Activated CD4-positive, alpha-beta T cell treated with anti-CD3 and anti-CD28 coated beads for 36 hours (primary cell): ENCODE measurements around the gene ACCS. TPM values are rescaled to one million over a fixed set of nuclear protein-coding genes. Genes with fewer than 3 reads are reported as not detected.
A peak's percentile ranks its signal among the peaks of the same experiment; 100 is the strongest.

Experiments used
- ATAC-seq: fragments of 200-7000 bp; cut with Tn5 transposase; one replicate; pipeline ENCODE4 v1.10.0; 2021; ENCODE audit warnings: mild to moderate bottlenecking, moderate library complexity
- CTCF ChIA-PET: fragments of 350-600 bp; sonication (Branson Sonifier 250); formaldehyde crosslinking; loops from one replicate; lab custom pipeline; 2021; ENCODE audit warnings: antibody characterized with exemption; lab: Charles Lee
- POLR2A ChIA-PET: fragments of 350-600 bp; sonication (Branson Sonifier 250); formaldehyde crosslinking; loops from one replicate; lab custom pipeline; 2021; ENCODE audit warnings: antibody characterized with exemption, inconsistent platforms; lab: Charles Lee
- DNase-seq: peaks from one replicate; pipeline ENCODE4 v3.0.0-alpha.2; 2020
- H3K27ac Mint-ChIP-seq: one replicate; pipeline ENCODE4 v1.8.0; 2021; ENCODE audit warnings: mixed read lengths
- H3K27me3 Mint-ChIP-seq: one replicate; pipeline ENCODE4 v1.8.0; 2021; ENCODE audit warnings: mixed read lengths
- H3K36me3 Mint-ChIP-seq: one replicate; pipeline ENCODE4 v1.8.0; 2021; ENCODE audit warnings: low read depth, mixed read lengths
- H3K4me1 Mint-ChIP-seq: one replicate; pipeline ENCODE4 v1.8.0; 2021; ENCODE audit warnings: mixed read lengths
- H3K4me3 Mint-ChIP-seq: one replicate; pipeline ENCODE4 v1.8.0; 2021; ENCODE audit warnings: mild to moderate bottlenecking, moderate library complexity, mixed read lengths
- H3K9me3 Mint-ChIP-seq: one replicate; pipeline ENCODE4 v1.8.0; 2021; ENCODE audit warnings: low read depth, mixed read lengths
- intact Hi-C, 2 experiments: fragments of 100-400 bp; cut with DNase I in 1 of 2; cut with micrococcal nuclease in 1 of 2; formaldehyde crosslinking; loops; one replicate each; pipeline versions ENCODE4 v1.14.2 to v1.15.1; 2022 to 2024; cut with DNase I, micrococcal nuclease
- total RNA-seq, 2 experiments: library from RNA; stranded (reverse); gene quantifications; one replicate each; pipeline ENCODE4 v1.2.3, GENCODE V29; 2021

ACCS gene
- total RNA-seq, 2 experiments from 2014 or later = 6.6 to 7.2 TPM

- CTCF ChIA-PET = no interaction called here
- ATAC-seq = no peak
Observed at GRCh38 chr11:44046182-44046581, 19.9 kb upstream of the ACCS start.

GRCh38 chr11:44047298-44047697 is 18.8 kb upstream of the ACCS start:
- CTCF ChIA-PET = no interaction called here
- DNase-seq = no peak
- Mint-ChIP-seq H3K4me1 (no peaks in the 10 kb centered on the region), H3K27me3 (peaks cover 3% of the 10 kb centered on the region), H3K9me3 (no peaks in the 10 kb centered on the region), H3K4me3 (no peak overlapping the region), H3K36me3 (no peaks in the 10 kb centered on the region), H3K27ac (no peak overlapping the region)
- intact Hi-C loops = no loop called here
- POLR2A ChIA-PET = no interaction called here
- no peak for ATAC-seq

More at GRCh38 chr11:44046182-44046581, 19.9 kb upstream of the ACCS start:
- Mint-ChIP-seq H3K4me1 (no peaks in the 10 kb centered on the region), H3K36me3 (no peaks in the 10 kb centered on the region), H3K4me3 (no peak overlapping the region), H3K27ac (no peak overlapping the region), H3K27me3 (peaks cover 3% of the 10 kb centered on the region), H3K9me3 (peaks cover 3% of the 10 kb centered on the region)
- POLR2A ChIA-PET = no interaction called here
- no peak for DNase-seq
- intact Hi-C loops = no loop called here

GRCh38 chr11:44047931-44048431 is 18.1 kb upstream of the ACCS start, which contains the start of gene ACCSL:
ACCSL (plus strand) TSS chr11:44047981; CDS start chr11:44048037, 56 bp downstream.
- H3K27me3 Mint-ChIP-seq = peaks cover 3% of the 10 kb centered on the region
- H3K9me3 Mint-ChIP-seq = no peaks in the 10 kb centered on the region
- H3K27ac Mint-ChIP-seq = no peak within 1 kb of the TSS
- intact Hi-C loops = no loop called here
- no peak within 1 kb of the TSS for H3K4me3 Mint-ChIP-seq
- POLR2A ChIA-PET = no interaction called here
- no peaks in the 10 kb centered on the region for H3K36me3 Mint-ChIP-seq
- no peaks in the 10 kb centered on the region for H3K4me1 Mint-ChIP-seq
- ATAC-seq (no peak), DNase-seq (no peak)
- CTCF ChIA-PET = no interaction called here

GRCh38 chr11:44049832-44050231 is 16.2 kb upstream of the ACCS start:
- intact Hi-C loops = no loop called here
- Mint-ChIP-seq H3K9me3 (no peaks in the 10 kb centered on the region), H3K4me1 (no peaks in the 10 kb centered on the region), H3K27ac (no peak overlapping the region), H3K36me3 (no peaks in the 10 kb centered on the region), H3K27me3 (peaks cover 3% of the 10 kb centered on the region), H3K4me3 (no peak overlapping the region)
- ATAC-seq (no peak), DNase-seq (no peak)
- ChIA-PET POLR2A (no interaction called here), CTCF (no interaction called here)

- ChIA-PET POLR2A (no interaction called here), CTCF (no interaction called here)
- DNase-seq (no peak), ATAC-seq (no peak)
- peaks cover 3% of the 10 kb centered on the region for H3K27me3 Mint-ChIP-seq
- H3K27ac Mint-ChIP-seq = no peak overlapping the region
- intact Hi-C loops = no loop called here
- no peaks in the 10 kb centered on the region for H3K36me3 Mint-ChIP-seq
- H3K4me1 Mint-ChIP-seq = no peaks in the 10 kb centered on the region
- no peak overlapping the region for H3K4me3 Mint-ChIP-seq
- no peaks in the 10 kb centered on the region for H3K9me3 Mint-ChIP-seq
Observed at GRCh38 chr11:44051171-44051570, 14.9 kb upstream of the ACCS start.

GRCh38 chr11:44057340-44057739 is 8.7 kb upstream of the ACCS start:
- no peak for ATAC-seq
- H3K36me3 Mint-ChIP-seq = no peaks in the 10 kb centered on the region
- H3K4me1 Mint-ChIP-seq = no peaks in the 10 kb centered on the region
- POLR2A ChIA-PET = no interaction called here
- no peak for DNase-seq
- intact Hi-C loops = no loop called here
- no peaks in the 10 kb centered on the region for H3K9me3 Mint-ChIP-seq
- H3K27ac Mint-ChIP-seq = no peak overlapping the region
- H3K27me3 Mint-ChIP-seq = no peaks in the 10 kb centered on the region
- H3K4me3 Mint-ChIP-seq = no peak overlapping the region
- CTCF ChIA-PET = interaction anchor here (1.0 to 1.2 kb wide), 3 partner anchors 14 to 168 kb away, joined by 3 to 4 read pairs (median 3); no protein-coding TSS in a partner anchor

- Mint-ChIP-seq H3K36me3 (no peaks in the 10 kb centered on the region), H3K27me3 (no peaks in the 10 kb centered on the region), H3K27ac (no peak overlapping the region), H3K9me3 (no peaks in the 10 kb centered on the region), H3K4me1 (no peaks in the 10 kb centered on the region), H3K4me3 (no peak overlapping the region)
- ATAC-seq = no peak
- intact Hi-C loops = no loop called here
- ChIA-PET CTCF (no interaction called here), POLR2A (interaction anchor here (0.6 kb wide), 1 partner anchor 170 kb away, joined by 4 read pairs; no protein-coding TSS in a partner anchor)
- no peak for DNase-seq
Observed at GRCh38 chr11:44058275-44058674, 7.8 kb upstream of the ACCS start.

GRCh38 chr11:44065161-44065661 is 859 bp upstream of the ACCS start:
- H3K36me3 Mint-ChIP-seq = peaks cover 2% of the 10 kb centered on the region
- H3K4me3 Mint-ChIP-seq = peak overlapping the region; percentile 79
- no peaks in the 10 kb centered on the region for H3K9me3 Mint-ChIP-seq
- peak overlapping the region; percentile 90 for H3K27ac Mint-ChIP-seq
- ATAC-seq = no peak
- ChIA-PET CTCF (interaction anchor here (0.7 kb wide), 2 partner anchors 55 to 68 kb away, joined by 3 to 4 read pairs; no protein-coding TSS in a partner anchor), POLR2A (no interaction called here)
- H3K4me1 Mint-ChIP-seq = peaks cover 22% of the 10 kb centered on the region
- H3K27me3 Mint-ChIP-seq = no peaks in the 10 kb centered on the region
- no peak for DNase-seq
- intact Hi-C loops = loop anchor here (5.0 kb wide), 2 partner anchors 183 to 423 kb away; partner anchors contain the start of gene ALKBH3 (in 1 of the 2)

- no peaks in the 10 kb centered on the region for H3K9me3 Mint-ChIP-seq
Observed at GRCh38 chr11:44066732-44067141, 667 bp downstream of the ACCS start.

GRCh38 chr11:44067266-44067665 is 1.2 kb downstream of the ACCS start:
- CTCF ChIA-PET = interaction anchor here (0.7 to 9.6 kb wide), 6 partner anchors 12 to 200 kb away, joined by 3 to 74 read pairs (median 4); partner anchors contain the start of gene EXT2

More at GRCh38 chr11:44066732-44067141, 667 bp downstream of the ACCS start:
- ChIA-PET POLR2A (no interaction called here), CTCF (interaction anchor here (0.6 to 9.6 kb wide), 7 partner anchors 15 to 220 kb away, joined by 3 to 74 read pairs (median 3); partner anchors contain the start of gene EXT2)
- Mint-ChIP-seq H3K27me3 (no peaks in the 10 kb centered on the region), H3K4me1 (peaks cover 22% of the 10 kb centered on the region), H3K4me3 (peak overlapping the region; percentile 79), H3K36me3 (peaks cover 4% of the 10 kb centered on the region), H3K27ac (peak overlapping the region; percentile 90)
- intact Hi-C loops = loop anchor here (1.0 to 5.0 kb wide), 6 partner anchors 28 to 708 kb away; partner anchors contain the start of genes ALKBH3 (in 2 of the 2), EXT2 (in 1 of the 2) and TTC17 (in 1 of the 2)
- no peak for DNase-seq
- no peak for ATAC-seq

GRCh38 chr11:44068180-44068579 is 2.1 kb downstream of the ACCS start:
- intact Hi-C loops = loop anchor here (5.0 kb wide), 2 partner anchors 186 to 426 kb away; partner anchors contain the start of gene ALKBH3 (in 1 of the 2)
- POLR2A ChIA-PET = no interaction called here
- CTCF ChIA-PET = interaction anchor here (0.7 to 9.6 kb wide), 4 partner anchors 13 to 492 kb away, joined by 3 to 74 read pairs (median 6); partner anchors contain the start of gene EXT2
- H3K4me1 Mint-ChIP-seq = peaks cover 22% of the 10 kb centered on the region
- H3K27ac Mint-ChIP-seq = no peak overlapping the region
- no peak overlapping the region for H3K4me3 Mint-ChIP-seq
- H3K9me3 Mint-ChIP-seq = no peaks in the 10 kb centered on the region
- DNase-seq = no peak
- no peaks in the 10 kb centered on the region for H3K27me3 Mint-ChIP-seq
- peaks cover 4% of the 10 kb centered on the region for H3K36me3 Mint-ChIP-seq
- no peak for ATAC-seq

More at GRCh38 chr11:44067266-44067665, 1.2 kb downstream of the ACCS start:
- Mint-ChIP-seq H3K27ac (no peak overlapping the region), H3K4me3 (peak overlapping the region; percentile 79), H3K9me3 (no peaks in the 10 kb centered on the region), H3K36me3 (peaks cover 4% of the 10 kb centered on the region), H3K4me1 (peaks cover 22% of the 10 kb centered on the region), H3K27me3 (no peaks in the 10 kb centered on the region)
- ATAC-seq (no peak), DNase-seq (no peak)
- POLR2A ChIA-PET = no interaction called here
- intact Hi-C loops = loop anchor here (2.0 to 5.0 kb wide), 4 partner anchors 28 to 708 kb away; partner anchors contain the start of genes ALKBH3 (in 1 of the 2), EXT2 (in 1 of the 2) and TTC17 (in 1 of the 2)
